CD4-positive, alpha-beta T cell treated with Interferon alpha-2 for 1 hour (primary cell): Measurements from ENCODE around the gene MOK.
"Not testable (repeated sequence)": the region's sequence is repeated elsewhere in the genome, so short reads cannot be mapped to it uniquely, and the experiment has no call there.

ENCODE experiments used
- DNase-seq, 2 donors: peaks; one replicate each; pipeline ENCODE4 v3.0.0-alpha.2; 2020 to 2022

Gene MOK

GRCh38 chr14:102320671-102321455 is 15.9 kb upstream of the MOK start:
- DNase-seq, result no peak

- DNase-seq, result peak; percentile 35 to 52
Measured at GRCh38 chr14:102320033-102320660, 15.2 kb upstream of the MOK start.

- peak; percentile 92 to 95 for DNase-seq
Measured at GRCh38 chr14:102319351-102320032, 14.5 kb upstream of the MOK start, which contains the start of gene ZNF839. ZNF839 (plus strand) TSS chr14:102319746; CDS start chr14:102319766, 20 bp downstream.

GRCh38 chr14:102318781-102319276 is 13.9 kb upstream of the MOK start:
- DNase-seq, result peak in 1 of 2 donors; percentile 4

GRCh38 chr14:102317564-102318248 is 12.7 kb upstream of the MOK start:
- DNase-seq, result peak; percentile 12 to 44

- DNase-seq, result peak; percentile 91 to 95
Measured at GRCh38 chr14:102316743-102317563, 12.0 kb upstream of the MOK start.

- peak; percentile 35 to 65 for DNase-seq
Measured at GRCh38 chr14:102316338-102316742, 11.4 kb upstream of the MOK start.

- DNase-seq, result no peak
Measured at GRCh38 chr14:102315121-102315520, 10.2 kb upstream of the MOK start.

GRCh38 chr14:102314242-102315011 is 9.5 kb upstream of the MOK start:
- peak; percentile 78 to 83 for DNase-seq

- no peak for DNase-seq
Measured at GRCh38 chr14:102303664-102304063, 1.3 kb downstream of the MOK start.

GRCh38 chr14:102298303-102299070 is 6.5 kb downstream of the MOK start:
- DNase-seq, result not testable (repeated sequence)

GRCh38 chr14:102297436-102298170 is 7.4 kb downstream of the MOK start:
- no peak for DNase-seq

- DNase-seq, result no peak
Measured at GRCh38 chr14:102295270-102295669, 9.7 kb downstream of the MOK start.

GRCh38 chr14:102293781-102294180 is 11.2 kb downstream of the MOK start:
- no peak for DNase-seq

GRCh38 chr14:102292441-102292840 is 12.5 kb downstream of the MOK start:
- no peak for DNase-seq

- no peak for DNase-seq
Measured at GRCh38 chr14:102288139-102288538, 16.8 kb downstream of the MOK start.

- DNase-seq, result no peak
Measured at GRCh38 chr14:102285106-102285505, 19.9 kb downstream of the MOK start.

GRCh38 chr14:102283631-102284129 is 21.3 kb downstream of the MOK start:
- no peak for DNase-seq

- no peak for DNase-seq
Measured at GRCh38 chr14:102282751-102283465, 22.1 kb downstream of the MOK start.
